Measurements from ENCODE around the gene FAR2.

DNA sequence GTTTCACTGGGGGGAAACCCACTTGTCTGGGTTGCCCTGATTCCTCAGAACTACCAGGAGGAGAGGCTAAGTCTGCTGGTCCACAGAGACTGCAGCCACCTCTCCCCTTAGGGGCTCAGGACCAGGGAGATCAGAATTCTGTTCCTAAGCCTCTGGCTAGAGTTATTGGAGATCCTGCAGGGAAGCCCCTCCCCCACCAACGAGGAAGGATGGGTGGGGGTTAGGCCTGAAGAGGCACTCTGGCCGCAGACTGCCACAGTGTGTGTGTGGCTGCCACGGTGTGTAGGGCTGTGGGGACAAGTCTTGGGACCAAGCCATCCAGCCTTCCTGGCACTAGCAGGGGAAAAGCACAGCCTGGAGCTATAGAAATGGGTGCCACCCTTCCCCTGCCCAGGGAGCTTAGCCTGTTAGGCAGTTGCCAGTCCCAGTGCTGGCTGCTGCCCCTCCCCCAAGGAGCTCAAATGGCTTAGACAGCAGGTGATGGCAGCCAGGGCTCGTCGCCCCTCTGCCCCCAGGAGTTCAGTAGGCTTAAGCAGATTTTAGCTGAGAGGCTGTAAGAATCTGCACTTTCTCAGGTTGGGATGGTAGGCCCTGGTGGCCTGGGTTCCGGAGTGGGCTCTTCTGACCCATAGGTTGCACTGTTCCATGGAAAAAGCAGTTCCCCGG lies 124.2 kb downstream of the FAR2 start:
- no peak for TF ChIP-seq POLR2AphosphoS5 (IDR thresholded peaks at IDR 0.05; ENCODE audit: insufficient read depth, low read depth, low read length)
- TF ChIP-seq, protein P1, sequence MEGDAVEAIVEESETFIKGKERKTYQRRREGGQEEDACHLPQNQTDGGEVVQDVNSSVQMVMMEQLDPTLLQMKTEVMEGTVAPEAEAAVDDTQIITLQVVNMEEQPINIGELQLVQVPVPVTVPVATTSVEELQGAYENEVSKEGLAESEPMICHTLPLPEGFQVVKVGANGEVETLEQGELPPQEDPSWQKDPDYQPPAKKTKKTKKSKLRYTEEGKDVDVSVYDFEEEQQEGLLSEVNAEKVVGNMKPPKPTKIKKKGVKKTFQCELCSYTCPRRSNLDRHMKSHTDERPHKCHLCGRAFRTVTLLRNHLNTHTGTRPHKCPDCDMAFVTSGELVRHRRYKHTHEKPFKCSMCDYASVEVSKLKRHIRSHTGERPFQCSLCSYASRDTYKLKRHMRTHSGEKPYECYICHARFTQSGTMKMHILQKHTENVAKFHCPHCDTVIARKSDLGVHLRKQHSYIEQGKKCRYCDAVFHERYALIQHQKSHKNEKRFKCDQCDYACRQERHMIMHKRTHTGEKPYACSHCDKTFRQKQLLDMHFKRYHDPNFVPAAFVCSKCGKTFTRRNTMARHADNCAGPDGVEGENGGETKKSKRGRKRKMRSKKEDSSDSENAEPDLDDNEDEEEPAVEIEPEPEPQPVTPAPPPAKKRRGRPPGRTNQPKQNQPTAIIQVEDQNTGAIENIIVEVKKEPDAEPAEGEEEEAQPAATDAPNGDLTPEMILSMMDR (IDR thresholded peaks at IDR 0.05; ENCODE audit: extremely low read depth in 1 of 2, insufficient read depth in 1 of 2, low read depth in 1 of 2, low read length in 2 of 2) = no peak

All from endothelial cell of umbilical vein (primary cell).